ENCODE results near the gene LRCOL1.

LRCOL1 gene

GRCh38 chr12:132572106-132572505 is 38.3 kb downstream of the LRCOL1 start:
- no peak for DNase-seq (ENCODE audit: extremely low read depth, low read depth)
- TF ChIP-seq, protein P1, sequence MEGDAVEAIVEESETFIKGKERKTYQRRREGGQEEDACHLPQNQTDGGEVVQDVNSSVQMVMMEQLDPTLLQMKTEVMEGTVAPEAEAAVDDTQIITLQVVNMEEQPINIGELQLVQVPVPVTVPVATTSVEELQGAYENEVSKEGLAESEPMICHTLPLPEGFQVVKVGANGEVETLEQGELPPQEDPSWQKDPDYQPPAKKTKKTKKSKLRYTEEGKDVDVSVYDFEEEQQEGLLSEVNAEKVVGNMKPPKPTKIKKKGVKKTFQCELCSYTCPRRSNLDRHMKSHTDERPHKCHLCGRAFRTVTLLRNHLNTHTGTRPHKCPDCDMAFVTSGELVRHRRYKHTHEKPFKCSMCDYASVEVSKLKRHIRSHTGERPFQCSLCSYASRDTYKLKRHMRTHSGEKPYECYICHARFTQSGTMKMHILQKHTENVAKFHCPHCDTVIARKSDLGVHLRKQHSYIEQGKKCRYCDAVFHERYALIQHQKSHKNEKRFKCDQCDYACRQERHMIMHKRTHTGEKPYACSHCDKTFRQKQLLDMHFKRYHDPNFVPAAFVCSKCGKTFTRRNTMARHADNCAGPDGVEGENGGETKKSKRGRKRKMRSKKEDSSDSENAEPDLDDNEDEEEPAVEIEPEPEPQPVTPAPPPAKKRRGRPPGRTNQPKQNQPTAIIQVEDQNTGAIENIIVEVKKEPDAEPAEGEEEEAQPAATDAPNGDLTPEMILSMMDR (IDR thresholded peaks at IDR 0.05; ENCODE audit: low read depth, low read length): no peak

DNA sequence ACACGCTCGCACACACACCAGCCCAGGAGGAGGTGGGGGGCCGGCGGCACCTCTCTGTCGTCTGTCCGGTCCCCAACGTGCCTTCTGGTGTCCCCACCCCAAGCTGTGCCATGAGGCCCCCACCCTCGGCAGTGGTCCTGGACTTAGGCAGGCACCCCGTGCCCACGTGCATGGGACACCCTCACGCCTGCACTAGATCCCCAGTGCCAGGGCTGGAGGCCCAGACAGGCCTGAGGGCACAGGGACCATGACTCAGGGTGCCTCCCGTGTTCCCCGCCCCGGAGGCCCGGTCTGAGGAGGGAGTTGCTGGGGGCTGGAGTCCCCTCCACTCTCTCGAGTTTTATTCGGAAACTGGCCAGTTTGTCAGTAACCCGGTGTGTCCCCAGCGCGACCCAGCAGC is 38.8 kb downstream of the LRCOL1 start:
- TF ChIP-seq, protein P1 (IDR thresholded peaks at IDR 0.05; ENCODE audit: low read depth, low read length): no peak
- DNase-seq (ENCODE audit: extremely low read depth, low read depth): no peak

- TF ChIP-seq, protein P1 (IDR thresholded peaks at IDR 0.05; ENCODE audit: low read depth, low read length): no peak
- DNase-seq (ENCODE audit: extremely low read depth, low read depth): no peak
Observed at GRCh38 chr12:132571051-132571450, 39.3 kb downstream of the LRCOL1 start.

DNA sequence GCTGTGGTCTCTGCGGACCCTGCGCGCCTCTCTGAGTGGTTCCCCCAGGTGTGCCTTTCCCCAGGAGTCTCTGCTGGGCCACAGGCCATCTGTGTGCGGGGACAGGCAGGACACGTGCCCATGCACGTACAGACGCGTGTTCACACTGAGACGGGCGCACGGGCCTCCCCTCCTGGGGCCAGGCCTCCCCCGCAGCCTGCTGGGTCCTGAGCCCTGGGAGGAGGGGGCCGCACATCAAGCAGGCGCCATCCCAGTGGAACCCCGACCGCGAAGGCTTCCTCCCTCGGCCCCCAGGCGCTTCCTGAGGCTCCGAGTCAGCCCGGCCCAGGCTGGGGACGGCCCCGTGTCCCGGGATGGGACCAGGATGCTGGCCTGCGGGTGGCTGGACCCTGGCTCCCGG is 39.7 kb downstream of the LRCOL1 start:
- DNase-seq (ENCODE audit: extremely low read depth, low read depth): no peak
- TF ChIP-seq, protein P1 (IDR thresholded peaks at IDR 0.05; ENCODE audit: low read depth, low read length): no peak

DNA sequence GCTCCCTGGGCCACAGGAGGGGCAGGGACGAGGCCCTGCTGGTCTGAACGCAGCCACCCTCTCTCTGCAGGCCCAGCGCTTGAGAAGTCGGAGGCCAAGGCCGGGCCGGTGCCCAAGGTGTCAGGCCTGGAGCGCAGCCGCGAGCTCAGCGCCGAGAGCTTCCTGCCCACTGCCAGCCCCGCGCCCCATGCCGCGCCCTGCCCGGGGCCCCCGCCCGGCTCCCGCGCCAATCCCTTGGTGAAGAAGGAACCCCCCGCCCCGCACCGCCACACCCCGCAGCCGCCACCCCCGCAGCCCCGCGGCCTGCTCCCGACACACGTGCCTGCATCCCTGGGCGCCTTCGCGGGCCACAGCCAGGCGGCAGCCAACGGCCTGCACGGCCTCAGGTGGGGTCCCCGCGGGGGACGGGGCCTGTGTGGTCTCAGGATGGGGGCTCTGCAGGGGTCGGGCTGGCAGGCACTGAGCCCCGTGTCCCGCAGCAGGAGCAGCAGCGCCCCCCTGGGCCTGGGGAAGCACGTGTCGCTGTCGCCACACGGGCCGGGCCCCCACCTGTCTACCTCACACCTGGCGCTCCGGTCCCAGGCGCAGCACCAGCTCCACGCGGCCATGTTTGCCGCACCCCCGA is 40.4 kb downstream of the LRCOL1 start:
- TF ChIP-seq, protein P1 (IDR thresholded peaks at IDR 0.05; ENCODE audit: low read depth, low read length): no peak
- DNase-seq (ENCODE audit: extremely low read depth, low read depth): no peak

DNA sequence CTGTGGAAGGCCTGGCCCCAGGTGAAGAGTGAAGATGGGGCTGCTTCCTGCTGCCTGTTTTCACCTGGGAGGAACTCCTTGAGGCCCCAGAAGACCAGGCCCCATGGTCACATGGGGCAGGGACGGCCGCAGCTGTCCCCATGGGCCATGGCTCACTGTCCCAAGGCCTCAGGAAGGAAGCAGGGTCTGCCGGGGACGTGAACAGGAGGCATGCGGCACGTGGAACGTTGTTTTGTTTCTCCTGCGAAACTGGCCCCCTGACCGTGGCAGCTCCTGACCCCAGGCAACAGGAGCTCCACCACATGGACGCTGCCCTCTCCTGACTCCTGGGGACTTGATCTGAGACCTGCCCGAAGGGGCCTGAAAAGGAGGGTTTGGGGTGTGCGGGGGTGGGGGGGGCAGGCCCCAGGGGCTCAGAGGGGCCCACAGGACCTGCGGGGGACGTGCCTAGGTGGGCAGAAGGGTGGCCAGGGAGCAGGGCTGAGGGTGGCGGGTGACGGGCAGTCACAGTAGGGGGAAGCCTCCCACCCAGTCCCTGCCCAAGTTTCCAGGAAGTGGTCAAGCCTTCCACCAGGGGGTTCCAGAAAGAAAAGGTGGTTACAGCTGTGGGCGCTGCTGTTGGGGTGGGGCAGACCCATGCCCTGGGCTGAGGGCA is 41.4 kb downstream of the LRCOL1 start:
- TF ChIP-seq, protein P1 (IDR thresholded peaks at IDR 0.05; ENCODE audit: low read depth, low read length): no peak
- DNase-seq (ENCODE audit: extremely low read depth, low read depth): no peak

DNA sequence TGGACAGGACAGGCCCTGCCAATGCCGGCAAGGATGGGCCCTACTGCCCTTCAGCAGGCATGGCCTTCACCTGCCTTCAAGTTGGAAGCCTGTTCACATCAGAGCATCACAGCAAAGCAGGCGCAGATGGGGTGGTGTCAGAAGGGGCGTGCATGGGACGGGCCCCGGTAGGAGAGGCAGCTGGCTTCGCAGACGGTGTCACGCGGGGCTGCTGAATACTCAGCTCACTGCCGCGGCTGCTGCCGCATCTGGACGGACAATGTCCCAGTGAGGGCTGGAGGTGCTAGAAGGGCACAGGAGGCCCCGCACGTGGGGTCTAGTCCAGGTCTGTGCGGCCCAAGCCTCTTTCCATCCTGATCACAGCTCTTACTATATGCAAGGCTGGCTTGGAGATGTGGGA is 42.1 kb downstream of the LRCOL1 start:
- TF ChIP-seq, protein P1 (IDR thresholded peaks at IDR 0.05; ENCODE audit: low read depth, low read length): no peak
- no peak for DNase-seq (ENCODE audit: extremely low read depth, low read depth)

Measured in AG09319 (cell line).